Measurements from ENCODE around the gene ARHGAP6.

- TF ChIP-seq CTCF (IDR thresholded peaks at IDR 0.05) (no peak), POLR2A (IDR thresholded peaks at IDR 0.05) (no peak), EP300 (IDR thresholded peaks at IDR 0.05) (no peak)
These were observed 266.9 kb downstream of the ARHGAP6 start for GRCh38 chrX:11398785-11399184.

Data from ovary (tissue), 3 donors.